Measurements from ENCODE around the gene KRTAP10-3. TPM values are rescaled to one million over a fixed set of nuclear protein-coding genes. Genes with fewer than 3 reads are reported as not detected.

The KRTAP10-3 gene
- total RNA-seq, 1 experiment from 2014 or later: 0.62 TPM

DNA sequence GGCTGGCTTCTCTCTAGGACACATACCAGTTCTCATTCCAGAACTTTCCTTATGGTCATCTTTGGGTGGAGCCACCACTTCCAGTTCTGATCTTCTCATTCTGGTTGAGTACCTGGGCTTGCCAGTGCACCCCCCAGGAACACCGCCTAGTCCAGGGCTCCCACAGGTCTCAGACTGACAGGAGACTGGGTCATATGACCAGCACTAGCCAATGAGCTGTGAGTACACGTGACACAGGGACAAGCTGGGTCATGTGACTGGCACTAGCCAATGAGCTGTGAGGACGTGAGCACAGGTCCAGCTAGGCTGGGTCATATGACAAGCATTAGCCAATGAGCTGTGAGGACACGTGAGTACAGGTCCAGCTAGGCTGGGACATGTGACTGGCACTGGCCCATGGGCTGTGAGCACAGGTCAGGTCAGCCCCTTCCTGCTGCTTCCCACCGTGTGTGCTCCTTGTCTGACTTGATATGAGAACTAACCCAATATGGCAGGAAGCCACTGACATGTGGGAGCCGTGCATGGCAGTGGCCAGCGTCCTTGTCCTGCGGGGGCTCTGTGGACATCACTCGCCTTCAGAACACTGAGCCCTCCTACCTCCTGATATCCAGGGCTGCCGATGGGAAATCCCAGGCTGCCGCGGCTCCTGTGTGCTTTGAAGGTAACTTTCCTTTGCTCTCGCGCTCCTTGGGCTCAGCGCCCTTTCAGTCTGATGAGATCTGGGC lies 41.3 kb downstream of the KRTAP10-3 start:
- ChIA-PET POLR2A (ENCODE audit: low non-redundant PET) (no interaction called here), CTCF (no interaction called here)
- BruUV-seq (replicated peaks): no TSS peak
- no peaks in the 10 kb centered on the region for H3K9me3 ChIP-seq (ENCODE audit: low read depth, low read length, poor library complexity, severe bottlenecking)
- H3K4me1 ChIP-seq (ENCODE audit: insufficient read depth, low read length, poor library complexity, severe bottlenecking): no peaks in the 10 kb centered on the region
- intact Hi-C loops (cut with micrococcal nuclease; ENCODE audit: unreplicated experiment): no loop called here
- no peak overlapping the region for H3K27ac ChIP-seq (ENCODE audit: low read depth, low read length, poor library complexity, severe bottlenecking)
- H3K4me3 ChIP-seq (ENCODE audit: low read depth, low read length, poor library complexity, severe bottlenecking): no peak overlapping the region
- peak; percentile 48 for DNase-seq (ENCODE audit: low spot score)
- no peaks in the 10 kb centered on the region for H3K36me3 ChIP-seq (ENCODE audit: insufficient read depth, low read length, poor library complexity, severe bottlenecking)
- TF ChIP-seq CTCF (conservative IDR thresholded peaks at IDR 0.05; ENCODE audit: low read depth, low read length) (no peak), EZH2 (IDR thresholded peaks at IDR 0.05; ENCODE audit: borderline replicate concordance, low read depth, low read length, poor library complexity, severe bottlenecking) (no peak)
- H3K27me3 ChIP-seq (replicated peaks; ENCODE audit: insufficient read depth, low read depth, low read length, poor library complexity): no peaks in the 10 kb centered on the region

DNA sequence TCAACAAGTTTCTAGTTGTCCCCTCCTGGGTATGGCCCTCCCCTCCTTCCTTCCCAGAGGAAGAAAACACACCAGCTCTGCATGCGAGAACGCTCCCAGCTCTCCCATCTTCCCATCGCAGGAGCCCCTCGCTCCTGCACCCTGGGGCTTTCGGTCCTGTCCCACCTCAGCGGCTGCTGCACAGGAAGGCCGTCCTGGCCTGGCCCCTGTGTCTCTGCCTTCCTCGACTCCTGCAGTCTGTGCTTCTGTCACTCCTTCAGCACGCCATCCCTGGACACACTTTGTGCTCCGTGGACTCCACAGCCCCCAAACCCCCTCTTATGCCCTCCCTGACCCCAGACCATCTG lies 41.8 kb downstream of the KRTAP10-3 start:
- no peak for DNase-seq (ENCODE audit: low spot score)
- intact Hi-C loops (cut with micrococcal nuclease; ENCODE audit: unreplicated experiment): no loop called here
- Histone ChIP-seq H3K9me3 (ENCODE audit: low read depth, low read length, poor library complexity, severe bottlenecking) (no peaks in the 10 kb centered on the region), H3K4me3 (ENCODE audit: low read depth, low read length, poor library complexity, severe bottlenecking) (no peak overlapping the region), H3K4me1 (ENCODE audit: insufficient read depth, low read length, poor library complexity, severe bottlenecking) (no peaks in the 10 kb centered on the region), H3K27ac (ENCODE audit: low read depth, low read length, poor library complexity, severe bottlenecking) (no peak overlapping the region), H3K27me3 (replicated peaks; ENCODE audit: insufficient read depth, low read depth, low read length, poor library complexity) (no peaks in the 10 kb centered on the region), H3K36me3 (ENCODE audit: insufficient read depth, low read length, poor library complexity, severe bottlenecking) (no peaks in the 10 kb centered on the region)
- ChIA-PET CTCF (no interaction called here), POLR2A (ENCODE audit: low non-redundant PET) (no interaction called here)
- TF ChIP-seq EZH2 (IDR thresholded peaks at IDR 0.05; ENCODE audit: borderline replicate concordance, low read depth, low read length, poor library complexity, severe bottlenecking) (no peak), CTCF (conservative IDR thresholded peaks at IDR 0.05; ENCODE audit: low read depth, low read length) (no peak)
- BruUV-seq (replicated peaks): no TSS peak

DNA sequence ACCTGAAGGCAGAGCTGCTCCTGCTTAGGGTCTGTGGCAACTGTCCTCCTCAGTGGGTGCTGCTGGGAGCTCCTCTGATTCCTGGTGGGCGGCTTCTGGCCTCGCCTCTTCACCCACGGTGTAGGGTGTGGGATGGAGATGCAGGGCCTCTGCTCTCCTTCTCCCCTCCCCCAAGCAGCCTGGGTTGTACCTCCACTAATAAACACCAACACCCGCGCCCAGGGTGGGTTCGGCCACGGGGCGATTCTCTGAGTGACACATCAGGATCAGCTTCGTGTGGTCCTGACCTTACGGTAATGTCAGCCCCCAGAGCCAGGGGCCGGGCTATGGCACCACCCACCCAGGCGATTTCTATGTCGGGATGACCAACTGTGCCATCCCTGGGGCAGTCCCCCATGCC lies 42.3 kb downstream of the KRTAP10-3 start:
- no peak for TF ChIP-seq CTCF (conservative IDR thresholded peaks at IDR 0.05; ENCODE audit: low read depth, low read length)
- no peak for TF ChIP-seq EZH2 (IDR thresholded peaks at IDR 0.05; ENCODE audit: borderline replicate concordance, low read depth, low read length, poor library complexity, severe bottlenecking)
- intact Hi-C loops (cut with micrococcal nuclease; ENCODE audit: unreplicated experiment): no loop called here
- H3K4me1 ChIP-seq (ENCODE audit: insufficient read depth, low read length, poor library complexity, severe bottlenecking): no peaks in the 10 kb centered on the region
- ChIA-PET POLR2A (ENCODE audit: low non-redundant PET) (no interaction called here), CTCF (no interaction called here)
- no peaks in the 10 kb centered on the region for H3K36me3 ChIP-seq (ENCODE audit: insufficient read depth, low read length, poor library complexity, severe bottlenecking)
- H3K4me3 ChIP-seq (ENCODE audit: low read depth, low read length, poor library complexity, severe bottlenecking): no peak overlapping the region
- no peaks in the 10 kb centered on the region for H3K27me3 ChIP-seq (replicated peaks; ENCODE audit: insufficient read depth, low read depth, low read length, poor library complexity)
- DNase-seq (ENCODE audit: low spot score): no peak
- H3K27ac ChIP-seq (ENCODE audit: low read depth, low read length, poor library complexity, severe bottlenecking): no peak overlapping the region
- BruUV-seq (replicated peaks): no TSS peak
- H3K9me3 ChIP-seq (ENCODE audit: low read depth, low read length, poor library complexity, severe bottlenecking): no peaks in the 10 kb centered on the region

All from A673 (cell line).